H1 (cell line): Measurements from ENCODE around the gene ZCCHC3. TPM values are rescaled to one million over a fixed set of nuclear protein-coding genes. Genes with fewer than 3 reads are reported as not detected.

Source experiments
- BRCA1 ChIP-seq: IDR thresholded peaks from 2 replicates; pipeline ENCODE4 v1.6.1; 2012; ENCODE audit warnings: low read depth, low read length, improper control_type of control experiment
- EGR1 ChIP-seq: IDR thresholded peaks from 2 replicates; pipeline ENCODE4 v1.6.1; 2011; ENCODE audit warnings: low read depth, low read length, borderline replicate concordance
- EZH2 ChIP-seq: fragments of 200-600 bp; sonication (generic); IDR thresholded peaks from 2 replicates; pipeline ENCODE4 v1.7.1; 2012; ENCODE audit warnings: low read depth, mild to moderate bottlenecking, moderate library complexity, low read length, inconsistent platforms; ENCODE audit not compliant: severe bottlenecking
- HDAC2 ChIP-seq, 2 experiments: fragments of 300-600 bp in 1 of 2; sonication (generic) in 1 of 2; IDR thresholded peaks; 2 replicates each; pipeline ENCODE4 v1.6.1; 2011 to 2012; ENCODE audit warnings: low read depth in 2 of 2, low read length in 2 of 2, mild to moderate bottlenecking in 2 of 2, moderate library complexity in 2 of 2, borderline replicate concordance in 1 of 2, inconsistent platforms in 1 of 2
- POLR2A ChIP-seq, 2 experiments: IDR thresholded peaks; 1 replicate in 1 of 2; 2 replicates in 1 of 2; pipeline ENCODE4 v1.6.1; 2011; ENCODE audit warnings: low read depth in 2 of 2, low read length in 2 of 2, mild to moderate bottlenecking in 2 of 2; ENCODE audit errors: control extremely low read depth in 1 of 2
- POLR2AphosphoS5 ChIP-seq: IDR thresholded peaks from 2 replicates; pipeline ENCODE4 v1.6.1; 2011; ENCODE audit warnings: low read depth, low read length
- SIN3A ChIP-seq, 2 experiments: IDR thresholded peaks in 1 of 2; conservative IDR thresholded peaks in 1 of 2; 2 replicates each; pipeline ENCODE4 v1.6.1; 2011 to 2012; ENCODE audit warnings: low read length in 2 of 2, improper control_type of control experiment in 1 of 2, low read depth in 1 of 2, mild to moderate bottlenecking in 1 of 2
- SIX5 ChIP-seq: IDR thresholded peaks from 2 replicates; pipeline ENCODE4 v1.6.1; 2011; ENCODE audit warnings: mild to moderate bottlenecking, low read depth, low read length
- TAF7 ChIP-seq: optimal IDR thresholded peaks from 2 replicates; pipeline ENCODE3; 2011; ENCODE audit warnings: low read depth, mild to moderate bottlenecking, inconsistent platforms, low read length, moderate library complexity, borderline replicate concordance
- polyA plus RNA-seq, 7 experiments: library from polyadenylated mRNA; depleted of rRNA in 3 of 7; stranded (reverse) in 5 of 7; unstranded in 2 of 7; fragments of >200 nt in 5 of 7; fragments of 200-250 nt in 2 of 7; gene quantifications; 1 replicate in 5 of 7; 2 replicates in 1 of 7; 4 replicates in 1 of 7; pipeline versions ENCODE4 v1.2.1 to v1.2.3, GENCODE V29; 2011 to 2013; ENCODE audit warnings: missing spikeins in 2 of 7, mixed read lengths in 2 of 7
- total RNA-seq: library from RNA; stranded (reverse); fragmentation: NEBNext Ultra II Directional; extraction: Animal tissue kit (Norgen Biotek cat#: 25700); gene quantifications from 2 replicates; pipeline ENCODE4 v1.2.1, GENCODE V29; 2021
- TF ChIP-seq, protein P1 (sequence below): IDR thresholded peaks from 2 replicates; pipeline ENCODE4 v1.6.1; 2012; ENCODE audit warnings: inconsistent platforms

ZCCHC3 gene
- total and polyA plus RNA-seq, 2 of the 8 experiments (the other 6 are each of a cell fraction or from before 2014, with no cell fraction given), result 33.7 to 52.4 TPM

DNA sequence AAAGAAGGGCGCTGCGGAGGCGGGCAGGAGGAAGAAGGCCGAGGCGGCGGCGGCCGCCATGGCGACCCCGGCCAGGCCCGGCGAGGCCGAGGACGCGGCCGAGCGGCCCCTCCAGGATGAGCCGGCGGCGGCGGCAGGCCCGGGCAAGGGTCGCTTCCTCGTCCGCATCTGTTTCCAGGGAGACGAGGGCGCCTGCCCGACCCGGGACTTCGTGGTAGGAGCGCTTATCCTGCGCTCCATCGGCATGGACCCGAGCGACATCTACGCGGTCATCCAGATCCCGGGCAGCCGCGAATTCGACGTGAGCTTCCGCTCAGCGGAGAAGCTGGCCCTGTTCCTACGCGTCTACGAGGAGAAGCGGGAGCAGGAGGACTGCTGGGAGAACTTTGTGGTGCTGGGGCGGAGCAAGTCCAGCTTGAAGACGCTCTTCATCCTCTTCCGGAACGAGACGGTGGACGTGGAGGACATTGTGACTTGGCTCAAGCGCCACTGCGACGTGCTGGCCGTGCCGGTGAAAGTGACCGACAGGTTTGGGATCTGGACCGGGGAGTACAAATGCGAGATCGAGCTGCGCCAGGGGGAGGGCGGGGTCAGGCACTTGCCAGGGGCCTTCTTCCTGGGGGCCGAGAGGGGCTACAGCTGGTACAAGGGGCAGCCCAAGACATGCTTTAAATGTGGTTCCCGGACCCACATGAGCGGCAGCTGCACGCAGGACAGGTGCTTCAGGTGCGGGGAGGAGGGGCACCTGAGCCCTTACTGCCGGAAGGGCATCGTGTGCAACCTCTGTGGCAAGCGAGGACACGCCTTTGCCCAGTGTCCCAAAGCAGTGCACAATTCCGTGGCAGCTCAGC is 780 bp downstream of the ZCCHC3 start (continued):
- no peak for TF ChIP-seq SIX5
- TF ChIP-seq EZH2, result no peak
- no peak for TF ChIP-seq BRCA1
- peak; percentile 61; the same call in 1 of the 2 replicates for TF ChIP-seq POLR2AphosphoS5
- TF ChIP-seq SIN3A (conservative IDR thresholded peaks at IDR 0.05 in 1 of 2, IDR thresholded peaks at IDR 0.05 in 1 of 2; ENCODE audit: low read depth in 1 of 2, low read length in 2 of 2), result 0 out of 4 replicates have a peak, but pooled peaks of 1 of the 2 experiments have one; percentile 55
- 0 out of 4 replicates have a peak, but pooled peaks of 1 of the 2 experiments have one; percentile 54 for TF ChIP-seq HDAC2 (IDR thresholded peaks at IDR 0.05; ENCODE audit: borderline replicate concordance in 1 of 2, low read depth in 2 of 2, low read length in 2 of 2)
- no peak for TF ChIP-seq EGR1
- peak in 1 of 2 experiments; percentile 48; a peak in 2 of 3 replicates for TF ChIP-seq POLR2A (IDR thresholded peaks at IDR 0.05; ENCODE audit: control extremely low read depth in 1 of 2, low read depth in 2 of 2, low read length in 2 of 2)
- no peak for TF ChIP-seq TAF7
- TF ChIP-seq, protein P1, sequence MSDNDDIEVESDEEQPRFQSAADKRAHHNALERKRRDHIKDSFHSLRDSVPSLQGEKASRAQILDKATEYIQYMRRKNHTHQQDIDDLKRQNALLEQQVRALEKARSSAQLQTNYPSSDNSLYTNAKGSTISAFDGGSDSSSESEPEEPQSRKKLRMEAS, result peak; percentile 43
